GM19193 (cell line): Measurements from ENCODE around the gene SPOCK3.

Source experiments
- POLR2A ChIP-seq: IDR thresholded peaks from 4 replicates; pipeline ENCODE4 v1.6.1; 2011; ENCODE audit not compliant: insufficient read depth, insufficient read length; ENCODE audit errors: extremely low read depth

The SPOCK3 gene

DNA sequence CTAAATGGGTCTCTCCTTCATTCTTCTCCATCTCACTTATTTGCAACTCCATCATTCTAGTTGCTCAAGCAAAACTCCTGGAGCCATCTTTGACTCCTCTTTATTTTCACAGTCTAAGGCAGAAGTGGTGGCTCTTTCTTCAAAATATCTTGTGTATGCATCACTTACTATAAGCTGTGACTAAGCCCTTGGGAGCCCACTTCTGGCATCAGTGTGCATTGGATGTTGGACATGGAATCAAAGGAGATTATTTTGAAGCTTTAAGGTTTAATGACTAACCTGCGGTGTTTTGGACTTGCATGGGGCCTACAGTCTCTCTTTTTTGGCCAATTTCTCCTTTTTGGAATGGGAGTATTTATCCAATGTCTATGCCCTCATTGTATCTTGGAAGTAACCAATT is 276.8 kb downstream of the SPOCK3 start:
- TF ChIP-seq POLR2A: no peak

DNA sequence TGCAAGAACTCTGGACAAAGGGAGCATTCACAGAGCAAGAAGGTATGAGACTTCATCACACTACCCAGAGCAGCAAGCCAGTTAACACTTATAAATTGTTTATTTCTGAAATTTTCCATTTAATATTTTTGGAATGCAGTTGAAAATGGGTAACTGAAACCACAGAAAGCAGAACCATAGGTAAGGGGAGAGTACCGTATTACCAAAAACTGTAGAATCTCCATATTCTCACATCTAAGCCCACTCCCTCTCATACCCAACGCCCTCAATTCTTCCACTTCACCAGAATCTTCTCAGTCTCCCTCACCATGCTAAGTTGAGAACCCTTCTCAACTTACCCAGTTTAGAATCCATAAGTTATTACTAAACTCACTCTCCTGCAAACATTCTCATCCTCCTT is 277.8 kb downstream of the SPOCK3 start:
- no peak for TF ChIP-seq POLR2A

DNA sequence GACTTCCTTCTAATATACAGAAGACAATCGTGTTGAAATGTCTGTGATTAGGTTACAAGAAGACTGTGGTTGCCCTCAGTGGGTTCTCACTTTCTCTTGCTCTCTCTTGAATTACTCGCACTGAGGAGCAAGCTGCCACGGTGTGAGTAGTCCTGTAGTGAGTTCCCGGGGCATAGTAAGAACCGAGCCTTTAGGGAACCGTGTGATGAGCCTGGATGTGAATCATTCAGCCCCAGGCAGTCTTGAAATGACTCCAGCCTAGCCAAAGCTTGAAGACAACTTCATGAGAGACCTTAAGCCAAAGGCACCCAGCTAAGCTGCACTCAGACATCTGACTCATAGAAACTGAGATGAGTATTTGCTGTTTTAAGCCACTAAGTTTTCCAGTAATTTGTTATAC is 292.7 kb downstream of the SPOCK3 start:
- no peak for TF ChIP-seq POLR2A

DNA sequence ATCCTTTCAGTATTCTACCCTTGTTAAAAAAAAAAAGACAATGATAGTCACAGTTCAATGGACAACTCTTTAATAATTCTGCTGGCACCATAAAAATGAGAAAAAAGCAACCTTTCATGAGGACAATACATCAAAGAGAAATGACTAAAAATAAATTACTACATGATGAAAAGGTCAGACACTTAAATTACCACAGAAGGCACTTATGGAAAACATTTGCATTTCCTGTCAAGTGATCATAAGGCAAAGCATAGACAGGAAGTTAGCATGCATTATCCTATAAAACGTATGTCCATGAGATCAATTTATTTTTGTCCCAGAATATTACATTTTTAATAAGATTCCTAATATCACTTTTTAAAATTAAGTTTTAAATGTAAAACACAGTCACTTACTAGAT is 303.8 kb downstream of the SPOCK3 start:
- no peak for TF ChIP-seq POLR2A

DNA sequence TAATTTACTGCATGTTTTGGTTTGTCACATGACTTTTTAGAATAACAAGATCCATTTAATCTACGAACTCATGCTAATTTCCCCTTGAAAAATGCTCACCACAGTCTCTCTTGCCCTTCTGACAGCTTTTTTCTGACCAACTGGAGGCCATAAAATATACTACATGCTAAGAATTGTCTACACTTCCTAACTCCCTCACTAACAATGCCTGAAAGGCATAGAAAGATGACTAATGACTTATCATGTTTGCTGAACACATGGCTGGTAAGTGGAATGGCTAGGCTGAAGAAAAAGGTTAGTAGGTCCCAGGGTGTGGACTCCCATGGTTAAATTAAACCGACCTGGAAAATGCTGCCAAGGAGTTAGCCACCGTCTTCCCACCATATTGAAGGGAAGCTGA is 309.9 kb downstream of the SPOCK3 start:
- no peak for TF ChIP-seq POLR2A

DNA sequence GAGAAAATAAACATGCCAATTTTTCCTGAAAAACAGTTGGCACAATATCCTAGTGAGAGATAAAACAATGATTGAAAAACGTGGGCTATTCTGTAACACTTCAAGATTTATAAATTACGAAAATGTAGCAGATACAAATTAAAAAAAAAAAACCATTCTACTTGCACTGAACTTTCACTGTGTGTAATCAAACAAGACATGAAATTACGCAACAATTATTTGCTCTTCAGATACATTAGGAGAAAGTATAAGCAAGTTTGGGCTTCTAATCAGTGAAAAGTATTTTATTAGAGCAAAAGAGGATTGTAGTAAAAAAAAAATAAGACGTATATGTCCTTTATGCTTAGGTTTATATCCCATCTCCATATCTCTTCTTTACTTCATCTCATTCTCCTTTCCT is 320.4 kb downstream of the SPOCK3 start:
- no peak for TF ChIP-seq POLR2A

DNA sequence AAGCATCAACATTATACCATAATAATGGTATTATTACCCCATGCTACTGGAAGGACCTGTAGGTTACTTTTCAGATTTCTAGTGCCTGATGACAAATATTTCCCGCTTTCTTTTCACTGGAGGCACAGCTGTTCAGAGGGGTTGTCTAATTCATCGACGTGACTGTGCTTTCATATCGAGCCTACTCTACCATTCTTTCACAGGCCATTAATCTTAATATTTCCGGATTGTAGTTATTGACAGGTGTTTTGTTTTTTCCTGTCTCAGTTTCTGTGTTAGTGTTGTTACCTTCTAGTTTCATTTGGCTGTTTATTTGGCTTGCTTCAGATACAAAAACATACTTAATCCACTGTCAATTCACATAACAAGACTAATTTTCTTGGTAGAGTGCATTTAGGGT is 330.9 kb downstream of the SPOCK3 start:
- no peak for TF ChIP-seq POLR2A

DNA sequence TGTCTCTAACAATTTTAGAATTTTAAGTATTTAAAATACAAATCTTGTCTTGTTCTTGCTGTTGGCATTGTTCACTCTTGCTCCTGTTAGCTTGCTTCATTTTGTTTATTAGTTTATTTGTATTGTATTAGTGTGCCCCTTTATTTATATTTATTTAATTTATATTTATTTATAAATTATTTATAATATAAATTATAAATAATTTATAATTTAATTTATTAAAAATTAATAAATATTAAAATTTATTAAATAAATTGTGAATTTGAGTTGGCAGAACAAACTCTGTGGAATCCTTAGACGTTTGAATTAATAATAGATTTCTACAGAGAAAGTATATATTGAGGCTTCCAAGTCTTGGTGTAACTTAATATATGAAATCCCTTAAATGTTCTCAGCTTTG is 331.4 kb downstream of the SPOCK3 start:
- no peak for TF ChIP-seq POLR2A

DNA sequence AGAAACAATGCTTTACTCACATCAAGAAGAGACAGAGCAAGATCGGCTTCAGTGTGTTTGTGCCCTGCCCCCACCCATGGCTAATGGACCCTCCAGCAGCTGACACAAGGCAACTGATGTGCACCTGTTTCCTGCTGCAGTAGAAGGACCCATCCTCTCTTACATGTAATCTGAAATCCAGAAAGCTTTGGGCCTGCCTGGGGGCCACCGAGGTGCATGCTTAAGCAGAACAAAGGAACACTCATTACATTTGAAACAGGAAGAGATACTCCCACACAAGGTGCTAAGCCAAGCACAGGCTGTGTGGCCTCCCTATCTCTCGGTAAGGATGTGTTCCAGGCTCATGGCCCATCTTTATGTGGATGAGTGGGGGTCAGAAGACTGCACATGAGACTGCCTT is 338.0 kb downstream of the SPOCK3 start:
- TF ChIP-seq POLR2A: no peak

DNA sequence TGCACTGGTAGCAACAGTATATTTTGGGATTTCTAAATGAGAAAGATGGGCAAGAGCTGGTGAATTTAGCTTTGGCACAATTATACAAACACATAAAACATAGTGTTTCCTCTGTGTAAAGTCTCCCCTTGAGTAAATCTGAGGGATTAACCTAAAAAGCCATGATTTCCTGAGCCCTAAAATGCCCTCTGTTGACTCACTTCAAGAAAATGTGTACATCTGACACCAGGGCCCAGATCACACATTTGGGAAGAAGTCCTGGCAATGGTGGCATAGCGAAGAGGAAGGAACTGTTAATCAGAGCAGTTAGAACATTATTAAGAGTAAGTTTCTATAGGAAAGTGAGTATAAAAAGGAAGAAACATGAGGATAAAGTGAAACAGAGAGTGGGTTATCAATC is 338.5 kb downstream of the SPOCK3 start:
- no peak for TF ChIP-seq POLR2A

DNA sequence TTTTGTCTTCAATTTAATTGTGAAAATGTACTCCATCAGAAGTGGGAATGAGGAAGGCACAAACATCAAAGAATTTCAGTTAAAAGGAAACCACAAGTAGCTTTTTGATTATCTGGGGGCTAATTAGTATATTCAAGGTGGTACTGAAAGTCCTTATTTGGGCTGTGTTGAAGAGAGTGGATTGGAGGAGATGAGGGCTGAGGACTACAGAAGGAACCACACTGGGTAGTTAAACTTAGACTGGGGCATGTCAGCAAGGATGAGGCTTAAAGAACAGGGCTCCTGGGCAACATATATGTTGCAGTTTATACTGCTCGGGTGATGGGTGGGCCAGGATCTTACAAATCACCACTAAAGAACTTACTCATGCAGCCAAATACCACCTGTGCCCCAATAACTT is 346.8 kb downstream of the SPOCK3 start:
- TF ChIP-seq POLR2A: no peak

DNA sequence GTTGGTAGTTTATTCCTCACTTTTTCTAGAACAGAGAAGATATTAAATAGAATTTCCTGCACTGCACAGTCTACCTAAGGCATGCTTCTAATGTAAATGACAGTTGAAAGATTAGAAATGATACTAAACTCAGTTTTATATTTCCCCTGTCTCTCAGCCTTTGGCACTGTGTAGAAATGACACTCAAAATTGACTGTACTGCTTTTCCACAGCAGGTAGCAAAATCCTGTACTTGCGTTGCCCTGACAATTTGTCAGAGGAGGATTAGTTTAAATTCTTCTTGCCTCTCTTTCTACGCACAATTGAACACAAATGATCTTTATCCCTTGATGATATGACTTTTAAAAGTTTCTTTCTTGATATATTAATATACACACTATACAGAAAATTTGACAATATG is 347.6 kb downstream of the SPOCK3 start:
- no peak for TF ChIP-seq POLR2A

DNA sequence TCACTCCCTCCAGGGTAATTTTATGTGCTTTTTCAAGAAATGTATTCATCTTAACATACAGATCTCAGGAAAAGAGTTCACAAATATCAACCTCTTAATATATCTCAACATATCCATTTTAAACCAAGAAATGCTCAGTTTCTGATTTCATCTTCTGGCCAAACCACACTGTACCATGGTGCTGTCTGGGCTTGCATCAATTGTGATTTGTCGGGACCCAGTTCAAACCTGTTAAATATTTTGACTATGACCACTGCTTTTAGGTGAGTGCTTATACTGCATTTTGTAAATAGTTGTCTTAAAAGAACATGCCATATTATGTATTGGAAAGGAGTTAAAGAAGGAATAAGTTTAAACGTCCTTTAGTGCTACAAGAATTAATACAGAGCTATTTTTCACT is 352.1 kb downstream of the SPOCK3 start:
- no peak for TF ChIP-seq POLR2A

DNA sequence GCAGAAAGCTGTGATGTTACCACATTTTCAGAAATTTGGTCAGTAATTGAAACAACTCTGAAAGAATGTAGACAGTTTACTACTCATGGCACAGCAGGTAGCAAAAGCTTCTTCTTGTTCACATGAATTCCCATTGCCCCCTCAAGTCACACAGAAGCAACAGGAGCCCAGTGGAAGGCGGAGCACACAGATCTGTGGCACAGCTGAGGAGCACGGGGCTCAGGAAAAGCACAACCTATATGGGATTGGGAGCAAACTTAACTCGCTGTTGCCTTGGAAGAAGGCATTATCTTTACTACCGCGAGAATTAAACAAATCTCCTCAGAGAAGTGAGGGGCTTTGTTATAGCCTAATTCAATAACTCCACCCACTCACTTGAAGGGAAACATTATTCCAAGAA is 358.5 kb downstream of the SPOCK3 start:
- no peak for TF ChIP-seq POLR2A

DNA sequence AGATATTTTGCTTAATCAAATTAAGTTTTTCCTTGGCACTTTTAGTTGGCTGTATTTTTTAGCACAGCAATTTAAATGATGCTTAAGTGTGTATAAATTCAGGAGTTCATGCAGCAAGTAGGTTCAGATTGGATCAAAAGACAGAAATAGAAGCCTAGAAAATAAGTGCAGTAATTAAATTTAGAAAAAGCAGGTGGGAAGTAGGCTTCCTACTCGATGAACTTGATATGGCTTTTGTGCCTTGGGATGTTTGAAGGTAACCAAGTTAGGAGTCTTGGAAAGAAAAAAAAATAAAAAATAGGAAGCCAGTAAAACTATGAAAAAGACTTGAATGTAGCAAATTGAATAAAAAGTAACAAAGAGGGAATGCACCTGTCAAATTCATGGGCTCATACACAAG is 372.3 kb downstream of the SPOCK3 start:
- TF ChIP-seq POLR2A: no peak

DNA sequence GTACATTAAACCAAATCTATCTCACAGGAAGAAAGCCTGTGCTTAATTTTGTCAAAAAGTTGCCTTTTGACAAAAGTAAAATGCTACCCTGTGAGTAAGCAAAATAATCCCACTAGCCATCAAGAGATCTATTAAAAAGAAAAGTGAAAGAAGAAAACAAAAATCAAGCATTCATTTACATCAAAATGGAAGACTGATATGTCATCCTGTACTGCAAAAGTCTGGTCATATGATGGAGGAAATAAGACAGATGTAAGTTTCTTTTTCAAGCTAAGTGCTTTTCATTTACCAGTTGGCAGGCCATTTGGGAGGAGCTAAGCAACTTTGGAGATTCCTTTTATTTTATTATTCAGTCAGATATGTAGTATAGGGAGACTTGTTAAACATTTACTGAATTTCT is 387.4 kb downstream of the SPOCK3 start:
- no peak for TF ChIP-seq POLR2A

DNA sequence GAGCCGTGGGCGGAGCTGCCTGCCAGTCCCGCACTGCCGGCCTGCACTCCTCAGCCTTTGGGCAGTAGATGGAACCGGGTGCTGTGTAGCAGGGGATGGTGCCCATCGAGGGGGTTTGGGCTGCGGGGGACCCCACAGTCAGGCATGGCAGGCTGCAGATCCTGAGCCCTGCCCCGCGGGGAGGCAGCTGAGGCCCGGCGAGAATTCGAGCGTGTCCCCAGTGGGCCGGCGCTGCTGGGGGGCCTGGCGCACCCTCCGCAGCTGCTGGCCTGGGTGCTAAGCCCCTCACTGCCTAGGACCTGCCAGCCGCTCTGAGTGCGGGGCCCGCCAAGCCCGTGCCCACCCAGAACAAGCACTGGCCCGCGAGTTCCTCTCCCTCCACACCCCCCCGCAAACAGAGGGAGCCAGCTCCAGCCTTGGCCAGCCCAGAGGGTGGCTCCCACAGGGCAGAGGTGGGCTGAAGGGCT is 391.5 kb downstream of the SPOCK3 start:
- no peak for TF ChIP-seq POLR2A
